CD4-positive, alpha-beta T cell (primary cell): ENCODE results near the gene FRMPD3. TPM values are rescaled to one million over a fixed set of nuclear protein-coding genes. Genes with fewer than 3 reads are reported as not detected.

ENCODE experiments used
- ATAC-seq: fragments of 200-7000 bp; cut with Tn5 transposase; one replicate; pipeline ENCODE4 v1.10.0; 2022; ENCODE audit warnings: mild to moderate bottlenecking; ENCODE audit not compliant: poor library complexity
- CTCF ChIA-PET: fragments of 350-600 bp; sonication (Branson Sonifier 250); formaldehyde crosslinking; loops from one replicate; lab custom pipeline; 2021; ENCODE audit warnings: antibody characterized with exemption, inconsistent platforms; lab: Charles Lee
- POLR2A ChIA-PET: fragments of 350-600 bp; sonication (Branson Sonifier 250); formaldehyde crosslinking; loops from one replicate; lab custom pipeline; 2021; ENCODE audit warnings: antibody characterized with exemption, inconsistent platforms; lab: Charles Lee
- DNase-seq, 14 experiments: peaks; one replicate each; pipeline ENCODE4 v3.0.0-alpha.2; 2013 to 2020; ENCODE audit warnings: mixed read lengths in 2 of 14
- H3K27ac ChIP-seq, 2 donors: one replicate each; pipeline versions ENCODE4 v1.5.1 to v1.7.0; 2013; ENCODE audit warnings: low read length in 2 of 2, low read depth in 1 of 2, mild to moderate bottlenecking in 1 of 2
- H3K27me3 ChIP-seq, 2 experiments: 1 replicate in 1 of 2; 2 replicates in 1 of 2; pipeline versions ENCODE4 v1.6.1 to v1.7.0; 2013; ENCODE audit warnings: low read length in 2 of 2, control low read depth in 1 of 2, mild to moderate bottlenecking in 1 of 2, moderate library complexity in 1 of 2; ENCODE audit not compliant: insufficient read depth in 2 of 2, control insufficient read depth in 1 of 2
- H3K36me3 ChIP-seq: one replicate; pipeline ENCODE4 v1.6.1; 2013; ENCODE audit warnings: low read length, control low read depth; ENCODE audit not compliant: insufficient read depth
- H3K4me1 ChIP-seq: one replicate; pipeline ENCODE4 v1.6.1; 2013; ENCODE audit warnings: low read length, control low read depth; ENCODE audit not compliant: insufficient read depth
- H3K4me3 ChIP-seq: one replicate; pipeline ENCODE4 v1.5.1; 2013; ENCODE audit warnings: mild to moderate bottlenecking, low read length, moderate library complexity
- H3K9me3 ChIP-seq, 2 experiments: 1 replicate in 1 of 2; 2 replicates in 1 of 2; pipeline versions ENCODE4 v1.6.1 to v1.7.0; 2013; ENCODE audit warnings: low read length in 2 of 2, mild to moderate bottlenecking in 2 of 2, control low read depth in 1 of 2, moderate library complexity in 1 of 2; ENCODE audit not compliant: control insufficient read depth in 1 of 2, insufficient read depth in 1 of 2
- H3K27ac Mint-ChIP-seq: one replicate; pipeline ENCODE4 v1.8.0; 2020; ENCODE audit warnings: mixed read lengths
- H3K27me3 Mint-ChIP-seq: one replicate; pipeline ENCODE4 v1.8.0; 2021; ENCODE audit warnings: mixed read lengths
- H3K36me3 Mint-ChIP-seq: one replicate; pipeline ENCODE4 v1.8.0; 2021; ENCODE audit warnings: low read depth, mixed read lengths
- H3K4me1 Mint-ChIP-seq: one replicate; pipeline ENCODE4 v1.8.0; 2021; ENCODE audit warnings: low read depth, mixed read lengths
- H3K4me3 Mint-ChIP-seq: one replicate; pipeline ENCODE4 v1.8.0; 2020; ENCODE audit warnings: mild to moderate bottlenecking, mixed read lengths
- H3K9me3 Mint-ChIP-seq: one replicate; pipeline ENCODE4 v1.8.0; 2020; ENCODE audit warnings: mixed read lengths
- intact Hi-C, 2 experiments: fragments of 100-400 bp; cut with DNase I in 1 of 2; cut with micrococcal nuclease in 1 of 2; formaldehyde crosslinking; loops; one replicate each; pipeline versions ENCODE4 v1.15.1 to v1.9.0; 2023 to 2025; cut with DNase I, micrococcal nuclease
- total RNA-seq, 174 experiments: library from RNA in 2 of 174; stranded (reverse) in 2 of 174; gene quantifications; one replicate each; pipeline ENCODE4 v1.2.3 and lab custom pipeline; 2021 to 2026
- TF ChIP-seq, protein P1 (sequence below): fragments of 200-600 bp; IDR thresholded peaks from one replicate; pipeline ENCODE4 v1.8.0; 2022; ENCODE audit warnings: antibody characterized with exemption, mild to moderate bottlenecking

FRMPD3 gene
- total RNA-seq, 2 experiments from 2014 or later, result 0.06 TPM; not detected in 1

DNA sequence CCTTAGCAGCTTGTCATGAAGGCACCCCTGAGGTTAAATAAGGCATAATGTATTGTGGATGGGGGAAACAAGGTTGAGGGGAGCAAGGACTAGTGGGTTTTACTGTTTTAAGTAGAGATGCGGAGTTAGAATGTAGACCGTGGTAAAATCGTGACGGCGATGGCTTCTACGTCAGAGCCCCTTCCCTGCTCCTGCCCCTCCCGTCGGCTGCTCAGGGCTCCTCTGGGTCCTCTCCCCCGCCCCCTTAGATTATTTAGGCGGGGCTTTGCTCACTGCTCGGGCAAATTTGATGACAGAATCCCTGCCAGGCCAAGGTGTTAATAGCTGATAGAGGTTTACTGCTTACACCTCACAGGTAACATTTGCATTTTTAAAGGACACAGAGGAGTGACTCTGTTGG, 2.3 kb downstream of the FRMPD3 start:
- DNase-seq, result peak in 3 of 14 experiments; percentile 27 to 32 (median 30)
- Mint-ChIP-seq H3K4me3 (no peak overlapping the region), H3K4me1 (peaks cover 11% of the 10 kb centered on the region), H3K9me3 (no peaks in the 10 kb centered on the region), H3K27me3 (peaks cover 65% of the 10 kb centered on the region), H3K36me3 (no peaks in the 10 kb centered on the region), H3K27ac (no peak overlapping the region)
- Histone ChIP-seq H3K9me3 (no peaks in the 10 kb centered on the region), H3K27me3 (peaks cover 10 to 21% of the 10 kb centered on the region in 2 experiments), H3K4me1 (peaks cover 17% of the 10 kb centered on the region), H3K4me3 (no peak overlapping the region), H3K36me3 (no peaks in the 10 kb centered on the region), H3K27ac (no peak overlapping the region)
- POLR2A ChIA-PET, result no interaction called here
- intact Hi-C loops, result no loop called here
- TF ChIP-seq, protein P1, sequence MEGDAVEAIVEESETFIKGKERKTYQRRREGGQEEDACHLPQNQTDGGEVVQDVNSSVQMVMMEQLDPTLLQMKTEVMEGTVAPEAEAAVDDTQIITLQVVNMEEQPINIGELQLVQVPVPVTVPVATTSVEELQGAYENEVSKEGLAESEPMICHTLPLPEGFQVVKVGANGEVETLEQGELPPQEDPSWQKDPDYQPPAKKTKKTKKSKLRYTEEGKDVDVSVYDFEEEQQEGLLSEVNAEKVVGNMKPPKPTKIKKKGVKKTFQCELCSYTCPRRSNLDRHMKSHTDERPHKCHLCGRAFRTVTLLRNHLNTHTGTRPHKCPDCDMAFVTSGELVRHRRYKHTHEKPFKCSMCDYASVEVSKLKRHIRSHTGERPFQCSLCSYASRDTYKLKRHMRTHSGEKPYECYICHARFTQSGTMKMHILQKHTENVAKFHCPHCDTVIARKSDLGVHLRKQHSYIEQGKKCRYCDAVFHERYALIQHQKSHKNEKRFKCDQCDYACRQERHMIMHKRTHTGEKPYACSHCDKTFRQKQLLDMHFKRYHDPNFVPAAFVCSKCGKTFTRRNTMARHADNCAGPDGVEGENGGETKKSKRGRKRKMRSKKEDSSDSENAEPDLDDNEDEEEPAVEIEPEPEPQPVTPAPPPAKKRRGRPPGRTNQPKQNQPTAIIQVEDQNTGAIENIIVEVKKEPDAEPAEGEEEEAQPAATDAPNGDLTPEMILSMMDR, result no peak
- CTCF ChIA-PET, result interaction anchor here (1.4 kb wide), 1 partner anchor 9 kb away, joined by 3 read pairs; no protein-coding TSS in a partner anchor
- ATAC-seq, result peak; percentile 44

DNA sequence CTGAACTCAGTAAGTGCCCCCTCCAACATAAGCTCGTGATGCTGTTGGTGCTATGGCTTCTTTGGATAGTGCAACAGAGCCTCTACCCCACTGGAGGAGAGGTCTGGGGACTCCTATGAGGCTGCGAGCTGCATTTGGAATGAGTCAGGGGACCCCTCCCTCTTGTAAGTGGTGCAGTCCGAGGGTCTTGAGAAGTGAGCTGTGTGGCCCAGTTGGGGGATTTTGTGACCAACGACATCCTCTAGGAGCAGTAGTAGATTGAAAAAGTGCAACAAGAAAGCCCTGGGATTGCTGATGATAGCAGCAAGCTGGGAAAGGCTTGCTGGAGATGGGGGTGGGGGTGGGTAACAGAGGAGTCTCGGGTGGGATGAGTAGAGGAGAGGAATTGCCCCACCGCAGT, 3.1 kb downstream of the FRMPD3 start:
- H3K4me1 ChIP-seq, result peaks cover 17% of the 10 kb centered on the region
- H3K27ac ChIP-seq, result no peak overlapping the region
- no peak overlapping the region for H3K4me3 ChIP-seq
- H3K27me3 ChIP-seq, result peaks cover 10 to 15% of the 10 kb centered on the region in 2 experiments
- peaks cover 63% of the 10 kb centered on the region for H3K27me3 Mint-ChIP-seq
- peaks cover 11% of the 10 kb centered on the region for H3K4me1 Mint-ChIP-seq
- TF ChIP-seq, protein P1, result no peak
- DNase-seq (no peak), ATAC-seq (no peak)
- intact Hi-C loops, result no loop called here
- no peaks in the 10 kb centered on the region for H3K9me3 Mint-ChIP-seq
- ChIA-PET POLR2A (no interaction called here), CTCF (interaction anchor here (1.4 kb wide), 1 partner anchor 10 kb away, joined by 3 read pairs; no protein-coding TSS in a partner anchor)
- H3K27ac Mint-ChIP-seq, result no peak overlapping the region
- no peaks in the 10 kb centered on the region for H3K36me3 ChIP-seq
- no peaks in the 10 kb centered on the region for H3K36me3 Mint-ChIP-seq
- H3K9me3 ChIP-seq, result no peaks in the 10 kb centered on the region
- H3K4me3 Mint-ChIP-seq, result no peak overlapping the region

DNA sequence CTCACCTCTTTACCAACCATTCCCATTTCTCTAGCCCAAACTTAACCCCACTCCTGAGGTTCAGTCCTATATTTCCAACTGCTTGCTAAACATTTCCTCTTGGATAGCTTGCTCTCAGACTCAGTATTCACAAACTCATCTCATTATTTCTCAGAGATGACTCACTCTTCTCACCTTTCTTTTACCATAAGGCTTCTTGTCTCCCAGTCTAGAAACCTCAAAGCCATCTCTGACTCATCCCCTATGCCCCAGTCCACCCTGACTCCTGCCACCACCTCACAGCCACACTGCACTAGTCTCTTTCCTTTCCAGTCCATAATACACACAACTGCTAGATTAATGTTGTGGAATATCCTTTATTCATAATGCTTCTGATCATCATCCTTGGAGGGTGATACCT, 4.8 kb downstream of the FRMPD3 start:
- ATAC-seq (no peak), DNase-seq (peak in 3 of 14 experiments; percentile 16 to 59 (median 38))
- peaks cover 11% of the 10 kb centered on the region for H3K4me1 ChIP-seq
- no peak overlapping the region for H3K4me3 ChIP-seq
- Mint-ChIP-seq H3K27me3 (peaks cover 61% of the 10 kb centered on the region), H3K4me3 (no peak overlapping the region), H3K36me3 (no peaks in the 10 kb centered on the region), H3K9me3 (no peaks in the 10 kb centered on the region), H3K27ac (no peak overlapping the region), H3K4me1 (peaks cover 11% of the 10 kb centered on the region)
- H3K27ac ChIP-seq, result no peak overlapping the region
- intact Hi-C loops, result no loop called here
- no peaks in the 10 kb centered on the region for H3K9me3 ChIP-seq
- TF ChIP-seq, protein P1, result no peak
- POLR2A ChIA-PET, result no interaction called here
- CTCF ChIA-PET, result no interaction called here
- peaks cover 6% of the 10 kb centered on the region in 2 experiments for H3K27me3 ChIP-seq
- H3K36me3 ChIP-seq, result no peaks in the 10 kb centered on the region
